Vagina (tissue), 2 donors: Measurements from ENCODE around the gene KDELR1.

ENCODE experiments used
- POLR2A ChIP-seq, 2 donors: fragments of 450-650 bp; IDR thresholded peaks; one replicate each; pipeline ENCODE4 v1.6.1; 2017; ENCODE audit warnings: antibody characterized with exemption in 2 of 2, mild to moderate bottlenecking in 2 of 2, moderate library complexity in 2 of 2
- POLR2AphosphoS5 ChIP-seq, 2 donors: sonication (generic); formaldehyde crosslinking; IDR thresholded peaks; one replicate each; pipeline ENCODE4 v1.9.0; 2017; ENCODE audit warnings: antibody characterized with exemption in 2 of 2, mild to moderate bottlenecking in 2 of 2, low read depth in 1 of 2; ENCODE audit not compliant: insufficient read depth in 1 of 2
- TF ChIP-seq, protein P1 (sequence below), 3 experiments: fragments of 450-650 bp in 2 of 3; fragments of 200-600 bp in 1 of 3; sonication (generic) in 1 of 3; IDR thresholded peaks; one replicate each; pipeline ENCODE4 v1.5.1; 2017 to 2019; ENCODE audit warnings: antibody characterized with exemption in 3 of 3, mild to moderate bottlenecking in 2 of 3, moderate library complexity in 2 of 3

DNA sequence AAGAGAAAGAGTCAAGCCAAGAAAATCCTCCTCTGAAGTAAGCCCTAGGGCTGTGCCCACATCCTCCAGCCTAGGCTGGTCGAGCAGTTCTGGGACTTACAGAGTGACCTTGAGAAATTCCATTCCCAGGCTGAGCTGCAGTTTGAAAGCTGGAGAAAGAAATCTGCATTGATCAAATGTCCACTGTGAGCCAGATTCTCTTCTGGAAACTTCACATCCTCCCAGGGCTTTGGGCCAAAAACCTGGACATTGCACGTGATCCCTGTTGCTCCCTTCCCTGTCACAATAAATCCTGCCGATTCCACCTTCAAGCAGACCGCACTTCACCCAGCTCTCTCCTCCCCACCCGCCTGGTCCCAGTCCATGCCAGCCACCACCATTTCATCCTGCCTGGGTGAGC, 43.3 kb downstream of the KDELR1 start:
- no peak for TF ChIP-seq POLR2A (IDR thresholded peaks at IDR 0.05)
- TF ChIP-seq, protein P1, sequence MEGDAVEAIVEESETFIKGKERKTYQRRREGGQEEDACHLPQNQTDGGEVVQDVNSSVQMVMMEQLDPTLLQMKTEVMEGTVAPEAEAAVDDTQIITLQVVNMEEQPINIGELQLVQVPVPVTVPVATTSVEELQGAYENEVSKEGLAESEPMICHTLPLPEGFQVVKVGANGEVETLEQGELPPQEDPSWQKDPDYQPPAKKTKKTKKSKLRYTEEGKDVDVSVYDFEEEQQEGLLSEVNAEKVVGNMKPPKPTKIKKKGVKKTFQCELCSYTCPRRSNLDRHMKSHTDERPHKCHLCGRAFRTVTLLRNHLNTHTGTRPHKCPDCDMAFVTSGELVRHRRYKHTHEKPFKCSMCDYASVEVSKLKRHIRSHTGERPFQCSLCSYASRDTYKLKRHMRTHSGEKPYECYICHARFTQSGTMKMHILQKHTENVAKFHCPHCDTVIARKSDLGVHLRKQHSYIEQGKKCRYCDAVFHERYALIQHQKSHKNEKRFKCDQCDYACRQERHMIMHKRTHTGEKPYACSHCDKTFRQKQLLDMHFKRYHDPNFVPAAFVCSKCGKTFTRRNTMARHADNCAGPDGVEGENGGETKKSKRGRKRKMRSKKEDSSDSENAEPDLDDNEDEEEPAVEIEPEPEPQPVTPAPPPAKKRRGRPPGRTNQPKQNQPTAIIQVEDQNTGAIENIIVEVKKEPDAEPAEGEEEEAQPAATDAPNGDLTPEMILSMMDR (IDR thresholded peaks at IDR 0.05): no peak
- no peak for TF ChIP-seq POLR2AphosphoS5 (IDR thresholded peaks at IDR 0.05; ENCODE audit: insufficient read depth in 1 of 2, low read depth in 1 of 2)
